B cell (primary cell): Measurements from ENCODE around the gene MUC12.

Source experiments
- EZH2 ChIP-seq: IDR thresholded peaks from 2 replicates; pipeline ENCODE4 v1.6.1; 2012; ENCODE audit warnings: borderline replicate concordance, low read depth, mild to moderate bottlenecking, moderate library complexity, low read length; ENCODE audit not compliant: insufficient read depth, poor library complexity, severe bottlenecking
- TF ChIP-seq, protein P1 (sequence below): fragments of 200-600 bp; IDR thresholded peaks from one replicate; pipeline ENCODE4 v1.8.0; 2022; ENCODE audit warnings: antibody characterized with exemption, mild to moderate bottlenecking

DNA sequence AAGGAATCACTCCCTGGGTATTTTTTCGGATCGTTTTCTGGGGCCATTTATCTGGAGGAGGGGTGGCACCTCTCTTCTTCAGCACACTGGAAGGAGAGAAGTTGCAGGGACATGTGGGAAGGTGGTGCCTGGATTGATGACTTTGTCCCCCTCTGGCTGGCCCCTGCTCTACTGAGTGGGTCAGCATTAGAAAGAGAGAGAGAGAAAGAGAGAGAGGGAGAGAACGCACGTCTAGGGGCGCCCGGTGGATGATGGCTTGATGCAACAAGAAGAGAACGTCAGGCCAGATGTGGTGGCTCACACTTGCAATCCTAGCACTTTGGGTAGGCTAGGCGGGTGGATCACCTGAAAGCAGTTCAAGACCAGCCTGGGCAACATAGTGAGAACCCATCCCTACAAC is 5.5 kb upstream of the MUC12 start:
- TF ChIP-seq, protein P1, sequence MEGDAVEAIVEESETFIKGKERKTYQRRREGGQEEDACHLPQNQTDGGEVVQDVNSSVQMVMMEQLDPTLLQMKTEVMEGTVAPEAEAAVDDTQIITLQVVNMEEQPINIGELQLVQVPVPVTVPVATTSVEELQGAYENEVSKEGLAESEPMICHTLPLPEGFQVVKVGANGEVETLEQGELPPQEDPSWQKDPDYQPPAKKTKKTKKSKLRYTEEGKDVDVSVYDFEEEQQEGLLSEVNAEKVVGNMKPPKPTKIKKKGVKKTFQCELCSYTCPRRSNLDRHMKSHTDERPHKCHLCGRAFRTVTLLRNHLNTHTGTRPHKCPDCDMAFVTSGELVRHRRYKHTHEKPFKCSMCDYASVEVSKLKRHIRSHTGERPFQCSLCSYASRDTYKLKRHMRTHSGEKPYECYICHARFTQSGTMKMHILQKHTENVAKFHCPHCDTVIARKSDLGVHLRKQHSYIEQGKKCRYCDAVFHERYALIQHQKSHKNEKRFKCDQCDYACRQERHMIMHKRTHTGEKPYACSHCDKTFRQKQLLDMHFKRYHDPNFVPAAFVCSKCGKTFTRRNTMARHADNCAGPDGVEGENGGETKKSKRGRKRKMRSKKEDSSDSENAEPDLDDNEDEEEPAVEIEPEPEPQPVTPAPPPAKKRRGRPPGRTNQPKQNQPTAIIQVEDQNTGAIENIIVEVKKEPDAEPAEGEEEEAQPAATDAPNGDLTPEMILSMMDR, result no peak
- TF ChIP-seq EZH2, result no peak
